Islet precursor cell (in vitro differentiated cells): ENCODE results near the gene TIGD1.
A peak's percentile ranks its signal among the peaks of the same experiment; 100 is the strongest.

ENCODE experiments used
- DNase-seq: peaks from one replicate; pipeline ENCODE4 v3.0.0-alpha.2; 2018

TIGD1 gene

GRCh38 chr2:232569541-232569940, 19.2 kb upstream of the TIGD1 start:
- no peak for DNase-seq

- no peak for DNase-seq
These were observed 17.8 kb upstream of the TIGD1 start for GRCh38 chr2:232568161-232568560.

- no peak for DNase-seq
These were observed 17.4 kb upstream of the TIGD1 start for GRCh38 chr2:232567721-232568120.

DNA sequence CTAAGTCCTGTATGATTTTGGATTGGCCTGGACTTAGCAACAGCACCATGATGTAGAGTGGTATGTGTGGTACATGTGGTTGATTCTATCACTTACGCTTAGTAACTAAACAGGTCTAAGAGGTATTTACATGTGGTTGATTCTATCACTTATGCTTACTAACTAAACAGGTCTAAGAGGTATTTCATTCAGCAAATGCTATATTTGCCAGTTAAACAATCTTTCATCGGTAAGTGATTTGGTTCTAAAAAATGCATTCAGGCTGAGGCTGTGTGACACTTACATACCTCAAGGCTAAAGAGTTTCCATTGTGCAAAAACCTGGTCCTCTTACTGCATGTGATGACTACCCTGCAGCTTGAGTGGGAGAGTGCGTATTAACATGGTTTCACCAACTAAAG, 13.2 kb upstream of the TIGD1 start:
- no peak for DNase-seq

DNA sequence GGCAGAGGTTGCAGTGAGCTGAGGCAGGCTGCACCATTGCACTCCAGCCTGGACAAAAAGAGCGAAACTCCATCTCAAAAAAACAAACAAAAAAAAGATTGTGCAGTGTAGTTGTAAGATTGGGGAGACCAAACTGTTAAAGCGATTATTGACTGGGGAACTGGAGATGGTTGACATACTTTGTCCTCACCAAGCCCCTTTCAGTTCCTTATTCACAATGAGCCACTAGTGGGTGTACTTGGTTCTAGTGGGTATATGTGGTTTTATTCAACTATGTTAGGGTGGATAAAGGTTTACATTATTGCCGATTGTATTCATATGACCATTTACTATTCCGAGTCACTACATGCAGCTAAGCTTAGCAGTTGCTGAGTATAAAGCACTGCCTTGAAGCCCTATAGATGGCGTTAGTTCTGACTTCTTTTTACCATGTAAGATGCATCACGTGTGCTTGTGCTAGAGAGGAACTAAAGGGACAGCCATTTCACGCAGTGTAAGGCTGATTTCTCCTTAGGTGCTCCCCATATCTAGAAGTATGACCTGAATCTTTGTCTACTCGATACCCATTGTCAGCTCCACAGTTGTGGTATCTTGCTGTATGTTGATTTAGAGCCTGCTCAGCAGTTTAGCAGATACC, 12.3 kb upstream of the TIGD1 start:
- no peak for DNase-seq

DNA sequence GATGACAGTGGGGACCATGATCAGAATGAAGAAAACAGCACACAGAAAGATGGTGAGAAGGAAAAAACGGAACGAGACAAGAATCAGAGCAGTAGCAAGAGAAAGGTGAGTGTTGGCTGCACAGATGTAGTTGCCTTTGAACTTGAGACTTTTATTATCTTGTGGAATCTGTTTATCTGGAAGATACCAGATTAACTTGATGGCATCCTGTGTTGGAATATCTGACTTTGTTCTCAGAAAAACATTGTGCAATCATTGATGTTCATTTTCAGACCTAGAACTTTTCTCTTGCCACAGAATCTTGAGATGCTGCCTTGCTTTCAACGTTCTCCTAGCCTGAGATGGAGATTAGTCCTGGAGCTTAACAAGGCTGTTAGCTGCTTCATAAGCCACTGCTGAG, 6.1 kb upstream of the TIGD1 start:
- no peak for DNase-seq

- no peak for DNase-seq
These were observed 1.4 kb upstream of the TIGD1 start for GRCh38 chr2:232551776-232552175.

DNA sequence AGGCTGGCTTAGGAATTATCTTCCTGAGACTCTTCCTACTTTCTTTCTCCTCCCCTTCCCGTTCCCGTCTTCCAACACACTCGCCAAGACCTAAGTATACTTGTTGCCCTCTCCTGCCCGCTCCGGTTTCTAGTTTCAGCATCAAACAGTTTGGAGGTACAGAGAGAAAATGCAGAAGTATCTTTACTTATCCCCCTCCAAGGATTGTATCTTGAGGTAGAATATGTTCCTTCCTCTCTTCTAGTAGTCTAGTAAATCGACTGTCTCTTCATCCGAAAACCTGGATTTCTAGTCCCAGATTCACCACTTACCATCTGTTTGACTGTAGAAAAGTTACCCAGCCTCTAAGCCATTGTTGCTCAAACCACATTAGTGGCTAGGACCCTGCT, 887 bp upstream of the TIGD1 start:
- DNase-seq = no peak

GRCh38 chr2:232549655-232550353, 553 bp downstream of the TIGD1 start:
- DNase-seq = no peak

DNA sequence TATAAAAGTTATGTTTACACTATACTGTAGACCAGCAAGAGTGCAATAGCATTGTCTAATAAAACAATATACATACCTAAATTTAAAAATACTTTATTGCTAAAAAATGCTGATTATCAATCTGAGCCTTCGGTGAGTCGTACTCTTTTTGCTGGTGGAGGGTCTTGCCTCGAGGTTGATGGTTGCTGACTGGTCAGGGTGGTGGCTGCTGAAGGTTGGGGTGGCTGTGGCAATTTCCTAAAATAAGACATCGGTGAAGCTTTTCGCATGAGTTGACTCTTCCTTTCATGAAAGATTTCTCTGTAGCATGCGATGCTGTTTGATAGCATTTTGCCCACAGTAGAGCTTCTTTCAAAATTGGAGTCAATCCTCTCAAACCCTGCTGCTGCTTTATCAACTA, 2.4 kb downstream of the TIGD1 start:
- DNase-seq = no peak

GRCh38 chr2:232545511-232546375, 4.6 kb downstream of the TIGD1 start:
- DNase-seq = no peak

GRCh38 chr2:232544674-232545073, 5.7 kb downstream of the TIGD1 start:
- DNase-seq = no peak

DNA sequence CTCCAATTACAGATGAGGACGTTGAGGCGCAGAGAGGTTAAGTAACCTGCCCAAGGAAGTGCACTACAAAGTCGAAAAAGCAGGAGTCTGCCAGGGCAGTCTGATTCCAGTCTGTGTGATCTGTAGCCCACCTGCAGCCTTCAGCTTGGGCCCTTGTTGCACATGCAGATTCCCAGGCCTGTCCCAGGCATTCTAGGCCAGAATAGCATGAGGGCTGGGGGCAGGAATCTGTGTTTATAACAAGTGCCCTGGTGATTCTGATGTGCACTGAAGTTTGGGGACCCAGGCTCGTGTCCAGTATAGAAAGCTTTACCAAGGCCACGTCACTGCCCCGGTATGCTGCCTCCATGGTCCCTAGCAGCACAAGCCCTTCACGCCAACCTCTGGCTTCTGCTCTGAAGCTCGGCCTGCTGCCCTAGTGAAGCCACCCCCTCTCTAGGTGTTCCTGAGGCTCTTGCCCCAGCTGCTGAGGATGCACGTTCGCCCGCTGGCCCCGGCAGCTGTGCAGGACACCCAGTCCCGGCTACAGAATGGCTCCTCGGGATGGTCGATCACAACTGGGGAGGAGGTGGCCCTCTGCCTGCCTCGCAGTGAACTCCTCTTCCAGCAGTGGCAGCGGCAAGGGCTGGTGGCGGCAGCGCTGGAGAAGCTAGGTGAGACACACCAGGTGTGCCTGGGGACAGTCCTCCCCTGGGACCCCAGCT, 6.3 kb downstream of the TIGD1 start:
- no peak for DNase-seq

DNA sequence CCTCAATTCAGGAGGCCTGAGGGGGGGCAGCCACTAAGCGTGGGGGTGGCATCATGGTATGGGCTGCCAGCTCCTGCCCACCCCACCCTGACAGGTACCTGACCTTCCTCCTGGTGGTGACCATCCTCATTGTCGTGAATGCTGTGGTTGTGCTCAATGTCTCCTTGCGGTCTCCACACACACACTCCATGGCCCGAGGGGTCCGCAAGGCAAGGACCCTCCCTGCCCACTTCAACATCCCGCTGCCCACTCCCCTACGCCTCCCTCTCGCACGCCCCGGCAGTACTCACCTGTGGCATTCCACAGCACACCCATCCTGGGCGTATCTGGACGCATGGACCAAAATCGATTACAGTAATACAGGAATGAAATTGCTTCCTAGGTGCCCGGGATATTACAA, 6.9 kb downstream of the TIGD1 start:
- DNase-seq = no peak

DNA sequence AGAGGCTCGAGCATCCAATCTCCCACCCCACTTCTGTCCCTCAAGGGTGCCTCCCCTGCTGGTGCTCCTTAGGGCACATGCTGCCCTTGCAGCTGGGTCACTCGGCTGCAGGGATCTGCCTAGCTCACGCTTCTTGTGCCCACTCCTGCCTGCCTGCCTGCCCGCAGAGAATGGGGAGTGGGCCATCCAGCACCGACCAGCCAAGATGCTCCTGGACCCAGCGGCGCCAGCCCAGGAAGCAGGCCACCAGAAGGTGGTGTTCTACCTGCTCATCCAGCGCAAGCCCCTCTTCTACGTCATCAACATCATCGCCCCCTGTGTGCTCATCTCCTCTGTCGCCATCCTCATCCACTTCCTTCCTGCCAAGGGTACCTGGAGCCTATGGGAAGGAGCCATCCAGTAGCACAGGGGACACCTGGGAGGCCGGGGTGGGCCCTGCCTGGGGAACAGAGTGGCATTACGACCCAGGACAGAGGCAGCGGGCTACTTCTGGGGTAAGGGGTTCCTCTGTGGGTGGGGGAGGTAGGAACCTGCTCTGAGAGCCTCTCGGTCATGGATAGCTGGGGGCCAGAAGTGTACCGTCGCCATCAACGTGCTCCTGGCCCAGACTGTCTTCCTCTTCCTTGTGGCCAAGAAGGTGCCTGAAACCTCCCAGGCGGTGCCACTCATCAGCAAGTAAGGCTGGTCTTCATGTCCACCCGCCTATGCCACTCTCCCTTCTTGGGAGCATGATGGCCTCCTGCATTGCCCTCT, 7.5 kb downstream of the TIGD1 start:
- no peak for DNase-seq

DNA sequence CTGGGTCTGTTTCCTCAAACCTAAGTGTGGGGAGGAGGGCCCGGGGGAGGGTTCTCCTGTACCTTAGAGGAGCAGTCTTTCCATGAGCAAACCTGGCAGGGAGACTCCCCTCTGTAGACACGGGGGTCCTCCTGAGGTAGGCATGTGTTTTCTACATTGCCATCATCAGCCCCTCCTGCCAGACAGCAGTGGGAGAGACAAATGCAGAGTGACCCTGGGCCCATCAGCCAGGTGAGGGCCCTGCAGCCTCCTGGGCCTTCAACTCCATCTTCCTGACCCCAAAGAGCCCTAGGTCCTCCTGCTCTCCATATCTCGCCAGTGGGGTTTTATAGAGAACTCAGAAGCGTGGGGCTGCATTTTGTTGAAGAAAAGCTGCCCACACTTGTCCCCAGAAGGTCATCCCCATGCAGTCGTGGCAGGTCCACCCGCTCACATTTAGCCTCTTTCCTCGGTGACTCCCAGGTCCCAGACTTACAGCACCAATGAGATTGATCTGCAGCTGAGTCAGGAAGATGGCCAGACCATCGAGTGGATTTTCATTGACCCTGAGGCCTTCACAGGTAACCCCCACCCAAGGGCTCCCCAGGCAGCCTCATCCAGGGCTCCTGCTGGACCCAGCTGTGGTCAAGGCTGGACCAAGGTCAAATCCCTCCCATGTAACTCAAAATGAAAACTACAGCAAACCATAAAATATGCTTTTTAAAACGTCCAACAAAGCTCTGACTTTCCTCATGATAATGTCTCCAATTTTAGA, 8.2 kb downstream of the TIGD1 start:
- DNase-seq = no peak

GRCh38 chr2:232541195-232541960, 9.0 kb downstream of the TIGD1 start:
- peak; percentile 52 for DNase-seq

- DNase-seq = no peak
These were observed 9.8 kb downstream of the TIGD1 start for GRCh38 chr2:232540441-232541041.

GRCh38 chr2:232539298-232540231, 10.8 kb downstream of the TIGD1 start, which contains the start of gene CHRNG:
CHRNG (plus strand) TSS chr2:232539692; CDS start chr2:232539748, 56 bp downstream.
- peak; percentile 83 for DNase-seq
